HEK293T (cell line): ENCODE results near the gene RAC3.

Experiments used
- ARNT ChIP-seq: fragments of 450-650 bp; IDR thresholded peaks from 2 replicates; pipeline ENCODE4 v1.6.1; 2017; ENCODE audit warnings: mild to moderate bottlenecking
- BHLHE40 ChIP-seq: fragments of 450-650 bp; IDR thresholded peaks from 2 replicates; pipeline ENCODE4 v1.6.1; 2016; ENCODE audit warnings: mild to moderate bottlenecking, moderate library complexity, borderline replicate concordance
- ELF4 ChIP-seq: fragments of 450-650 bp; IDR thresholded peaks from 2 replicates; pipeline ENCODE4 v1.6.1; 2017; ENCODE audit warnings: antibody characterized with exemption
- FOXK2 ChIP-seq: fragments of 450-650 bp; IDR thresholded peaks from 2 replicates; pipeline ENCODE4 v1.6.1; 2016; ENCODE audit warnings: mild to moderate bottlenecking
- FOXM1 ChIP-seq: fragments of 450-650 bp; IDR thresholded peaks from 2 replicates; pipeline ENCODE4 v1.6.1; 2017; ENCODE audit warnings: mild to moderate bottlenecking, borderline replicate concordance
- HDGF ChIP-seq: fragments of 450-650 bp; IDR thresholded peaks from 2 replicates; pipeline ENCODE4 v1.6.1; 2017; ENCODE audit warnings: antibody characterized with exemption, borderline replicate concordance
- LEF1 ChIP-seq: fragments of 450-650 bp; IDR thresholded peaks from 2 replicates; pipeline ENCODE4 v1.6.1; 2017; ENCODE audit warnings: mild to moderate bottlenecking, borderline replicate concordance
- NFRKB ChIP-seq: fragments of 450-650 bp; IDR thresholded peaks from 2 replicates; pipeline ENCODE4 v1.6.1; 2016; ENCODE audit warnings: mild to moderate bottlenecking, moderate library complexity
- SP1 ChIP-seq: fragments of 450-650 bp; IDR thresholded peaks from 2 replicates; pipeline ENCODE4 v1.6.1; 2017
- SUZ12 ChIP-seq: fragments of 450-650 bp; IDR thresholded peaks from 2 replicates; pipeline ENCODE4 v1.6.1; 2016; ENCODE audit warnings: mild to moderate bottlenecking
- ZNF384 ChIP-seq: fragments of 450-650 bp; IDR thresholded peaks from 2 replicates; pipeline ENCODE4 v1.6.1; 2016

- no peak for TF ChIP-seq ZNF384
- TF ChIP-seq LEF1: no peak
- TF ChIP-seq BHLHE40: no peak
- no peak for TF ChIP-seq FOXK2
- TF ChIP-seq SP1: no peak
- no peak for TF ChIP-seq NFRKB
- no peak for TF ChIP-seq ARNT
- no peak for TF ChIP-seq HDGF
- TF ChIP-seq ELF4: no peak
- no peak for TF ChIP-seq SUZ12
- TF ChIP-seq FOXM1: no peak
Measured at GRCh38 chr17:82011617-82012187, 19.8 kb upstream of the RAC3 start.
